ENCODE data around the gene RAF1.

DNA sequence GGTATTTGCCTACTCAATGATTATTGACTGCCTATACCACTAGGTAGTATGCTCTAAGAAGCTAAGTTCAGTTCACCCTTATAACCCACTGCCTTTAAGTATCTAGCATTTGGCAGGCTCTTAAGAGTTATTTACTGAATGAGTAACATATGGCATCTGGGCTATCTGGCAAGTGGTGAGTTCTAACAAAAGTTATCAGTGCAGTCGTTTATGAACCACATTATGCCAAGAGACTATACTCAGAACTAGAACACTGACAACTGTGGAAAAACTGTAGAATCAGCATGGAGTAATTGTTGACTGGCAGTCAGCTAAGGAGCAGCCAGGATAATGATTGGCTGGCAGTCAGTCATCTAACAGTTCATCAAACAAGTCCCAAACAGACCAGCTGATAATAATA is 25.8 kb downstream of the RAF1 start:
- TF ChIP-seq, protein P1, sequence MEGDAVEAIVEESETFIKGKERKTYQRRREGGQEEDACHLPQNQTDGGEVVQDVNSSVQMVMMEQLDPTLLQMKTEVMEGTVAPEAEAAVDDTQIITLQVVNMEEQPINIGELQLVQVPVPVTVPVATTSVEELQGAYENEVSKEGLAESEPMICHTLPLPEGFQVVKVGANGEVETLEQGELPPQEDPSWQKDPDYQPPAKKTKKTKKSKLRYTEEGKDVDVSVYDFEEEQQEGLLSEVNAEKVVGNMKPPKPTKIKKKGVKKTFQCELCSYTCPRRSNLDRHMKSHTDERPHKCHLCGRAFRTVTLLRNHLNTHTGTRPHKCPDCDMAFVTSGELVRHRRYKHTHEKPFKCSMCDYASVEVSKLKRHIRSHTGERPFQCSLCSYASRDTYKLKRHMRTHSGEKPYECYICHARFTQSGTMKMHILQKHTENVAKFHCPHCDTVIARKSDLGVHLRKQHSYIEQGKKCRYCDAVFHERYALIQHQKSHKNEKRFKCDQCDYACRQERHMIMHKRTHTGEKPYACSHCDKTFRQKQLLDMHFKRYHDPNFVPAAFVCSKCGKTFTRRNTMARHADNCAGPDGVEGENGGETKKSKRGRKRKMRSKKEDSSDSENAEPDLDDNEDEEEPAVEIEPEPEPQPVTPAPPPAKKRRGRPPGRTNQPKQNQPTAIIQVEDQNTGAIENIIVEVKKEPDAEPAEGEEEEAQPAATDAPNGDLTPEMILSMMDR (conservative IDR thresholded peaks at IDR 0.05 in 1 of 2, IDR thresholded peaks at IDR 0.05 in 1 of 2; ENCODE audit: extremely low read depth in 1 of 2, insufficient read depth in 1 of 2, low read depth in 1 of 2, low read length in 2 of 2), result no peak
- no peak for TF ChIP-seq EZH2 (IDR thresholded peaks at IDR 0.05; ENCODE audit: borderline replicate concordance, low read length)
